Neural progenitor cell (in vitro differentiated cells): ENCODE data around the gene MAMDC4. TPM values are rescaled to one million over a fixed set of nuclear protein-coding genes. Genes with fewer than 3 reads are reported as not detected.

Experiments
- DNase-seq: peaks from one replicate; pipeline ENCODE4 v3.0.0-alpha.2; 2016; ENCODE audit warnings: low spot score
- H2AFZ ChIP-seq: fragments of 200-600 bp; sonication (generic); replicated peaks from 2 replicates; pipeline ENCODE4 v1.6.1; 2016; ENCODE audit warnings: antibody characterized with exemption
- H3F3A ChIP-seq: fragments of 200-600 bp; sonication (generic); 2 replicates; pipeline ENCODE4 v1.6.1; 2016; ENCODE audit warnings: antibody characterized with exemption, low read depth
- H3K27ac ChIP-seq: fragments of 200-600 bp; sonication (generic); 2 replicates; pipeline ENCODE4 v1.5.1; 2016; ENCODE audit warnings: mild to moderate bottlenecking
- H3K27me3 ChIP-seq: fragments of 200-600 bp; sonication (generic); 2 replicates; pipeline ENCODE4 v1.6.1; 2016; ENCODE audit warnings: mild to moderate bottlenecking, moderate library complexity
- H3K36me3 ChIP-seq: fragments of 200-600 bp; sonication (generic); 2 replicates; pipeline ENCODE4 v1.5.1; 2016
- H3K4me1 ChIP-seq: fragments of 200-600 bp; sonication (generic); 2 replicates; pipeline ENCODE4 v1.6.1; 2016; ENCODE audit warnings: mixed run types
- H3K4me2 ChIP-seq: fragments of 200-600 bp; sonication (generic); 2 replicates; pipeline ENCODE4 v1.6.1; 2016
- H3K4me3 ChIP-seq: fragments of 200-600 bp; sonication (generic); 2 replicates; pipeline ENCODE4 v1.5.1; 2016
- H3K79me2 ChIP-seq: fragments of 200-600 bp; sonication (generic); 2 replicates; pipeline ENCODE4 v1.6.1; 2016; ENCODE audit warnings: low read depth
- H3K9ac ChIP-seq: fragments of 200-600 bp; sonication (generic); 2 replicates; pipeline ENCODE4 v1.6.1; 2016
- H3K9me3 ChIP-seq: fragments of 200-600 bp; sonication (generic); 2 replicates; pipeline ENCODE4 v1.5.1; 2016; ENCODE audit warnings: low read depth
- H4K20me1 ChIP-seq: fragments of 200-600 bp; sonication (generic); 2 replicates; pipeline ENCODE4 v1.6.1; 2016; ENCODE audit warnings: low read depth
- H3K27ac Mint-ChIP-seq: 3 replicates; pipeline ENCODE4 v1.8.0; 2021; ENCODE audit warnings: mixed read lengths
- H3K27me3 Mint-ChIP-seq: 2 replicates; pipeline ENCODE4 v1.8.0; 2022; ENCODE audit warnings: low read depth, mild to moderate bottlenecking, inconsistent platforms, moderate library complexity, mixed read lengths; ENCODE audit not compliant: insufficient read depth
- H3K36me3 Mint-ChIP-seq: 3 replicates; pipeline ENCODE4 v1.8.0; 2021; ENCODE audit warnings: mixed read lengths
- H3K4me1 Mint-ChIP-seq: 3 replicates; pipeline ENCODE4 v1.8.0; 2021; ENCODE audit warnings: mixed read lengths
- H3K4me3 Mint-ChIP-seq: 3 replicates; pipeline ENCODE4 v1.8.0; 2021; ENCODE audit warnings: mild to moderate bottlenecking, moderate library complexity, mixed read lengths
- H3K9me3 Mint-ChIP-seq: 3 replicates; pipeline ENCODE4 v1.8.0; 2020; ENCODE audit warnings: mixed read lengths
- EZH2 ChIP-seq: fragments of 200-600 bp; sonication (generic); IDR thresholded peaks from 2 replicates; pipeline ENCODE4 v1.6.1; 2017; ENCODE audit warnings: antibody characterized with exemption, mild to moderate bottlenecking, moderate library complexity
- EZH2phosphoT487 ChIP-seq: fragments of 200-600 bp; sonication (generic); IDR thresholded peaks from 2 replicates; pipeline ENCODE4 v1.6.1; 2017; ENCODE audit warnings: antibody characterized with exemption
- total RNA-seq: library from RNA; depleted of rRNA; stranded (reverse); fragments of >200 nt; gene quantifications from 2 replicates; pipeline ENCODE4 v1.2.3, GENCODE V29; 2015; ENCODE audit warnings: low replicate concordance
- TF ChIP-seq, protein P1 (sequence below): fragments of 200-600 bp; sonication (generic); IDR thresholded peaks from 2 replicates; pipeline ENCODE4 v1.5.1; 2017; ENCODE audit warnings: antibody characterized with exemption, mild to moderate bottlenecking

MAMDC4 gene
- total RNA-seq, 1 donor from 2014 or later = 2.6 TPM

GRCh38 chr9:136901516-136902258 is 49.5 kb downstream of the MAMDC4 start:
- H3K4me3 ChIP-seq = no peak overlapping the region
- no peaks in the 10 kb centered on the region for H3K9me3 ChIP-seq
- H3K9ac ChIP-seq = no peak overlapping the region
- H4K20me1 ChIP-seq = peaks cover 24% of the 10 kb centered on the region
- H3F3A ChIP-seq = no peaks in the 10 kb centered on the region
- TF ChIP-seq, protein P1, sequence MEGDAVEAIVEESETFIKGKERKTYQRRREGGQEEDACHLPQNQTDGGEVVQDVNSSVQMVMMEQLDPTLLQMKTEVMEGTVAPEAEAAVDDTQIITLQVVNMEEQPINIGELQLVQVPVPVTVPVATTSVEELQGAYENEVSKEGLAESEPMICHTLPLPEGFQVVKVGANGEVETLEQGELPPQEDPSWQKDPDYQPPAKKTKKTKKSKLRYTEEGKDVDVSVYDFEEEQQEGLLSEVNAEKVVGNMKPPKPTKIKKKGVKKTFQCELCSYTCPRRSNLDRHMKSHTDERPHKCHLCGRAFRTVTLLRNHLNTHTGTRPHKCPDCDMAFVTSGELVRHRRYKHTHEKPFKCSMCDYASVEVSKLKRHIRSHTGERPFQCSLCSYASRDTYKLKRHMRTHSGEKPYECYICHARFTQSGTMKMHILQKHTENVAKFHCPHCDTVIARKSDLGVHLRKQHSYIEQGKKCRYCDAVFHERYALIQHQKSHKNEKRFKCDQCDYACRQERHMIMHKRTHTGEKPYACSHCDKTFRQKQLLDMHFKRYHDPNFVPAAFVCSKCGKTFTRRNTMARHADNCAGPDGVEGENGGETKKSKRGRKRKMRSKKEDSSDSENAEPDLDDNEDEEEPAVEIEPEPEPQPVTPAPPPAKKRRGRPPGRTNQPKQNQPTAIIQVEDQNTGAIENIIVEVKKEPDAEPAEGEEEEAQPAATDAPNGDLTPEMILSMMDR = no peak
- TF ChIP-seq EZH2 (no peak), EZH2phosphoT487 (no peak)
- no peak overlapping the region for H3K27ac ChIP-seq
- no peak overlapping the region for H2AFZ ChIP-seq
- Mint-ChIP-seq H3K4me3 (no peak overlapping the region), H3K27me3 (peaks cover 7% of the 10 kb centered on the region), H3K27ac (no peak overlapping the region), H3K4me1 (no peaks in the 10 kb centered on the region), H3K36me3 (peaks cover 20% of the 10 kb centered on the region), H3K9me3 (no peaks in the 10 kb centered on the region)
- H3K36me3 ChIP-seq = peaks cover 3% of the 10 kb centered on the region
- peaks cover 7% of the 10 kb centered on the region for H3K79me2 ChIP-seq
- no peaks in the 10 kb centered on the region for H3K27me3 ChIP-seq
- no peak overlapping the region for H3K4me2 ChIP-seq
- no peaks in the 10 kb centered on the region for H3K4me1 ChIP-seq
- DNase-seq = no peak

GRCh38 chr9:136902259-136902821 is 50.2 kb downstream of the MAMDC4 start:
- H3K4me1 Mint-ChIP-seq = no peaks in the 10 kb centered on the region
- H3K27me3 Mint-ChIP-seq = peaks cover 3% of the 10 kb centered on the region
- H3K9me3 Mint-ChIP-seq = no peaks in the 10 kb centered on the region
- H3K36me3 Mint-ChIP-seq = peaks cover 20% of the 10 kb centered on the region
- Histone ChIP-seq H3F3A (no peaks in the 10 kb centered on the region), H3K9ac (no peak overlapping the region), H3K9me3 (no peaks in the 10 kb centered on the region), H3K4me3 (no peak overlapping the region), H2AFZ (no peak overlapping the region), H3K4me1 (no peaks in the 10 kb centered on the region), H3K4me2 (no peak overlapping the region), H3K36me3 (peaks cover 3% of the 10 kb centered on the region), H3K27me3 (no peaks in the 10 kb centered on the region), H3K27ac (no peak overlapping the region), H3K79me2 (peaks cover 2% of the 10 kb centered on the region), H4K20me1 (peaks cover 18% of the 10 kb centered on the region)
- H3K4me3 Mint-ChIP-seq = no peak overlapping the region
- TF ChIP-seq, protein P1 = no peak
- TF ChIP-seq EZH2phosphoT487 (no peak), EZH2 (no peak)
- no peak for DNase-seq
- no peak overlapping the region for H3K27ac Mint-ChIP-seq

DNA sequence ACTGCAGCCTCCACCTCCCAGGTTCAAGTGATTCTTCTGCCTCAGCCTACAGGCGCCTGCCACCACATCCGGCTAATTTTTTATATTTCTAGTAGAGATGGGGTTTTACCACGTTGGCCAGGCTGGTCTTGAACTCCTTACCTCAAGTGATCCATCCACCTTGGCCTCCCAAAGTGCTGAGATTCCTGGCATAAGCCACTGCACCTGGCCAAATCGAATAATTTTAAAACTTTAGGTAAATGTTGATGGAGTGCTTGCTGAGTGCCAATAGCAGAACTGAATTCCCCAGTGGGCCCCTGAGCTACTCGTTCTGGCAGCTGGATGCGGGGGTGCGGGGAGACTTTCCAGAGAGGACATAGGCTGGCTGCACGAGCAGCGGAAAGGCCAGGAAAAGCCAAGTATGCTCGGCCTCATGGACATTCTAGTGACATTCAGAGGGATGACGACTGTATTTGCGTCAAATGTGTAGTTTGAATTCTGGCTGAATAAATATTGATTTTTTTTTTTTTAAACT is 51.0 kb downstream of the MAMDC4 start:
- Mint-ChIP-seq H3K4me1 (no peaks in the 10 kb centered on the region), H3K27me3 (peaks cover 3% of the 10 kb centered on the region), H3K27ac (no peak overlapping the region), H3K4me3 (no peak overlapping the region), H3K9me3 (no peaks in the 10 kb centered on the region), H3K36me3 (peaks cover 20% of the 10 kb centered on the region)
- Histone ChIP-seq H3K4me1 (no peaks in the 10 kb centered on the region), H3F3A (no peaks in the 10 kb centered on the region), H2AFZ (no peak overlapping the region), H3K36me3 (peaks cover 3% of the 10 kb centered on the region), H3K4me3 (no peak overlapping the region), H3K27me3 (no peaks in the 10 kb centered on the region), H3K4me2 (no peak overlapping the region), H4K20me1 (peaks cover 11% of the 10 kb centered on the region), H3K9ac (no peak overlapping the region), H3K79me2 (no peaks in the 10 kb centered on the region), H3K27ac (no peak overlapping the region), H3K9me3 (no peaks in the 10 kb centered on the region)
- DNase-seq = no peak
- TF ChIP-seq, protein P1 = no peak
- TF ChIP-seq EZH2phosphoT487 (no peak), EZH2 (no peak)
